GM12874 (cell line): ENCODE results near the gene CACNB2.

Source experiments
- TF ChIP-seq, protein P1 (sequence below): IDR thresholded peaks from 2 replicates; pipeline ENCODE4 v1.5.1; 2011; ENCODE audit warnings: low read depth, mild to moderate bottlenecking, control low read depth, low read length, moderate library complexity; ENCODE audit not compliant: insufficient read depth

Gene CACNB2

DNA sequence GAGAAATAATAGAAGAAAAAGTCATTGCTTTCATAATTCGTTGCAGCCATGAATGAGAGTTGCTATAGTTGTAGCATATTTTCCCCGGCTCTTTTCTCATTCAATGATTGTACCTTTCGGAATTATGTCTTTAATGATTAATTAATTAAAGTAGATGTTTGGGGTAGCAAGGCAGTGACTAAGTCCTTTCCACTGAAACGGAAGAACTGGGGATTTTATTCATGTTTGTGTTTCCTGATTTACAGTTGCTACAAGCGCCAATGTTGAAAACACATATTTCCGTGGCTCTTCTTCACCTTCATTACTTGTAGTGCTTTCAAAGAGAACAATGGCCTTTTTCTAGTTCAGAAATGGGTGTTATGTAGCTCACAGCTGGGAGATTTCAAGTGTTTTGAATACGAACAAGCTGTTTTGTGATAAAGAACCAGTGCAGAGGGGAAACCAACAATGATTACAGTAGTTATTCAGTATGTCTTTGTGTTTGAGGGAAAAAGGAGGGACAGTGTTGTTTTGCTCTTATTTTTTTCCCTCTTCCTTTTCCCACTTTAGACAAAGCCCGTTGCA lies 357.7 kb downstream of the CACNB2 start:
- TF ChIP-seq, protein P1, sequence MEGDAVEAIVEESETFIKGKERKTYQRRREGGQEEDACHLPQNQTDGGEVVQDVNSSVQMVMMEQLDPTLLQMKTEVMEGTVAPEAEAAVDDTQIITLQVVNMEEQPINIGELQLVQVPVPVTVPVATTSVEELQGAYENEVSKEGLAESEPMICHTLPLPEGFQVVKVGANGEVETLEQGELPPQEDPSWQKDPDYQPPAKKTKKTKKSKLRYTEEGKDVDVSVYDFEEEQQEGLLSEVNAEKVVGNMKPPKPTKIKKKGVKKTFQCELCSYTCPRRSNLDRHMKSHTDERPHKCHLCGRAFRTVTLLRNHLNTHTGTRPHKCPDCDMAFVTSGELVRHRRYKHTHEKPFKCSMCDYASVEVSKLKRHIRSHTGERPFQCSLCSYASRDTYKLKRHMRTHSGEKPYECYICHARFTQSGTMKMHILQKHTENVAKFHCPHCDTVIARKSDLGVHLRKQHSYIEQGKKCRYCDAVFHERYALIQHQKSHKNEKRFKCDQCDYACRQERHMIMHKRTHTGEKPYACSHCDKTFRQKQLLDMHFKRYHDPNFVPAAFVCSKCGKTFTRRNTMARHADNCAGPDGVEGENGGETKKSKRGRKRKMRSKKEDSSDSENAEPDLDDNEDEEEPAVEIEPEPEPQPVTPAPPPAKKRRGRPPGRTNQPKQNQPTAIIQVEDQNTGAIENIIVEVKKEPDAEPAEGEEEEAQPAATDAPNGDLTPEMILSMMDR: no peak

GRCh38 chr10:18498998-18499397 lies 358.8 kb downstream of the CACNB2 start:
- TF ChIP-seq, protein P1: no peak

GRCh38 chr10:18500576-18500975 lies 360.4 kb downstream of the CACNB2 start:
- TF ChIP-seq, protein P1: no peak

GRCh38 chr10:18501198-18501597 lies 361.0 kb downstream of the CACNB2 start:
- TF ChIP-seq, protein P1: no peak

GRCh38 chr10:18501629-18502028 lies 361.4 kb downstream of the CACNB2 start:
- TF ChIP-seq, protein P1: no peak

- TF ChIP-seq, protein P1: no peak
Observed at GRCh38 chr10:18504161-18504560, 363.9 kb downstream of the CACNB2 start.

- TF ChIP-seq, protein P1: no peak
Observed at GRCh38 chr10:18505456-18506118, 365.4 kb downstream of the CACNB2 start.
